Measurements from ENCODE around the gene PAQR5.

The PAQR5 gene

GRCh38 chr15:69388260-69388705, 89.6 kb downstream of the PAQR5 start:
- Histone ChIP-seq H3K27me3 (replicated peaks; ENCODE audit: control insufficient read depth, insufficient read depth, low read length) (no peaks in the 10 kb centered on the region; the same call in 1 of the 2 replicates), H3K4me3 (replicated peaks; ENCODE audit: low read depth, low read length) (no peak overlapping the region), H3K36me3 (ENCODE audit: control insufficient read depth, insufficient read depth, low read length) (no peaks in the 10 kb centered on the region)
- DNase-seq (ENCODE audit: extremely low read depth, insufficient read length), result no peak
- TF ChIP-seq CTCF (IDR thresholded peaks at IDR 0.05; ENCODE audit: insufficient read depth, low read length, poor library complexity, severe bottlenecking), result no peak

GRCh38 chr15:69389426-69389825, 90.7 kb downstream of the PAQR5 start:
- no peak for TF ChIP-seq CTCF (IDR thresholded peaks at IDR 0.05; ENCODE audit: insufficient read depth, low read length, poor library complexity, severe bottlenecking)
- no peaks in the 10 kb centered on the region; the same call in 1 of the 2 replicates for H3K27me3 ChIP-seq (replicated peaks; ENCODE audit: control insufficient read depth, insufficient read depth, low read length)
- no peaks in the 10 kb centered on the region for H3K36me3 ChIP-seq (ENCODE audit: control insufficient read depth, insufficient read depth, low read length)
- no peak overlapping the region for H3K4me3 ChIP-seq (replicated peaks; ENCODE audit: low read depth, low read length)
- no peak for DNase-seq (ENCODE audit: extremely low read depth, insufficient read length)

GRCh38 chr15:69390575-69390974, 91.9 kb downstream of the PAQR5 start:
- Histone ChIP-seq H3K27me3 (replicated peaks; ENCODE audit: control insufficient read depth, insufficient read depth, low read length) (no peaks in the 10 kb centered on the region; the same call in 1 of the 2 replicates), H3K4me3 (replicated peaks; ENCODE audit: low read depth, low read length) (no peak overlapping the region), H3K36me3 (ENCODE audit: control insufficient read depth, insufficient read depth, low read length) (no peaks in the 10 kb centered on the region)
- DNase-seq (ENCODE audit: extremely low read depth, insufficient read length), result no peak
- no peak for TF ChIP-seq CTCF (IDR thresholded peaks at IDR 0.05; ENCODE audit: insufficient read depth, low read length, poor library complexity, severe bottlenecking)

- DNase-seq (ENCODE audit: extremely low read depth, insufficient read length), result no peak
- Histone ChIP-seq H3K36me3 (ENCODE audit: control insufficient read depth, insufficient read depth, low read length) (no peaks in the 10 kb centered on the region), H3K4me3 (replicated peaks; ENCODE audit: low read depth, low read length) (no peak overlapping the region), H3K27me3 (replicated peaks; ENCODE audit: control insufficient read depth, insufficient read depth, low read length) (no peaks in the 10 kb centered on the region; the same call in 1 of the 2 replicates)
- TF ChIP-seq CTCF (IDR thresholded peaks at IDR 0.05; ENCODE audit: insufficient read depth, low read length, poor library complexity, severe bottlenecking), result no peak
Measured at GRCh38 chr15:69391046-69391757, 92.5 kb downstream of the PAQR5 start.

GRCh38 chr15:69392352-69392751, 93.6 kb downstream of the PAQR5 start:
- DNase-seq (ENCODE audit: extremely low read depth, insufficient read length), result no peak
- H3K4me3 ChIP-seq (replicated peaks; ENCODE audit: low read depth, low read length), result no peak overlapping the region
- no peaks in the 10 kb centered on the region for H3K36me3 ChIP-seq (ENCODE audit: control insufficient read depth, insufficient read depth, low read length)
- no peak for TF ChIP-seq CTCF (IDR thresholded peaks at IDR 0.05; ENCODE audit: insufficient read depth, low read length, poor library complexity, severe bottlenecking)
- no peaks in the 10 kb centered on the region; the same call in 1 of the 2 replicates for H3K27me3 ChIP-seq (replicated peaks; ENCODE audit: control insufficient read depth, insufficient read depth, low read length)

Data from GM06990 (cell line).